ENCODE measurements around the gene KRT6B. TPM values are rescaled to one million over a fixed set of nuclear protein-coding genes. Genes with fewer than 3 reads are reported as not detected.

KRT6B gene
- total and polyA plus RNA-seq, 9 of the 15 experiments (the other 6 are each of a cell fraction or from before 2014, with no cell fraction given), result not detected

DNA sequence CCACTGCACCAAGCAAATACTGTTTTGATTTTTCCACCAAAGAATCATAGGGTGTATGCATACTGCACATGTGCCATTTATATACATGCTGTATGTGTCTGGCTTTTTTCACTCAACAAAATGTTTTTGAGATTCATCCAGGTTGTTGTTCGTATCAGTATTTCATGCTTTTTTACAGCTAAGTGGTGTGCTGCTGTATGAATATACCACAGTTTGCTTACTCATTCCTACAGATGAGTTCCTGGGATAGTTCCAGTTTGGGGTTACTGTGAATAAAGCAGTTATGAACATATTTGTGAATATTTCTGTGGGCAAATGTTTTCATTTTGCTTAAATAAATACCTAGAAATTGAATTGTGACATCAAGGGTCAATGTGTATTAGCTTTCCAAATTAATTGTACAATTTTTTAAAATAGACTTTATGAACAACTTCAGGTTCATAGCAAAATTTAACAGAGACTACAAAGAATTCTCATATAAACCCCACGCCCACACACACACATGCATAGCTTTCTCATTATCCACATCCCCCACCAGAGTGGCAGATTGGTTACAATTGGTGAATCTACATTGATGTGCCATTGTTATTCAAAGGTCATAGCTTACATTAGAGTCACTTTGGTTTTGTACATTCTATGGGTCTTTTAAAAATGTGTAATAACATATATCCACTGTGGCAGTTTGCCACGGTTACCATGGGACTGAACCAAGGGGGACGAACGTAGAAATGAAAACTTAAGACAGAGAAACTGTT is 48.0 kb upstream of the KRT6B start:
- Histone ChIP-seq H3K79me2 (ENCODE audit: control insufficient read depth, insufficient read depth, low read length) (no peaks in the 10 kb centered on the region), H3K9me1 (ENCODE audit: control insufficient read depth, insufficient read depth, low read length) (no peaks in the 10 kb centered on the region), H3K9me3 (replicated peaks; ENCODE audit: control insufficient read depth, insufficient read depth, low read depth, low read length) (no peaks in the 10 kb centered on the region), H3K27me3 (ENCODE audit: control insufficient read depth in 2 of 2, insufficient read depth in 2 of 2, low read length in 2 of 2) (no peaks in the 10 kb centered on the region; a peak in 2 of 5 replicates), H3K4me2 (ENCODE audit: insufficient read depth, low read length) (no peak overlapping the region), H4K20me1 (replicated peaks; ENCODE audit: control insufficient read depth, insufficient read depth, low read length) (no peaks in the 10 kb centered on the region; the same call in 1 of the 2 replicates), H3K9ac (ENCODE audit: insufficient read depth in 1 of 2, low read depth in 2 of 2, low read length in 2 of 2) (no peak overlapping the region), H2AFZ (ENCODE audit: low read depth, low read length) (no peak overlapping the region), H3K4me3 (no peak overlapping the region), H3K4me1 (replicated peaks in 1 of 2; ENCODE audit: control insufficient read depth in 2 of 2, insufficient read depth in 2 of 2, low read length in 2 of 2) (no peaks in the 10 kb centered on the region), H3K27ac (ENCODE audit: extremely low read depth, low read depth, low read length) (no peak overlapping the region), H3K36me3 (ENCODE audit: control insufficient read depth, insufficient read depth, low read length) (no peaks in the 10 kb centered on the region)
- ChIA-PET POLR2A (interaction anchor here (0.6 to 1.0 kb wide), 3 partner anchors 21 to 350 kb away, joined by 3 to 5 read pairs (median 3); partner anchors contain the start of gene KRT5), CTCF (ENCODE audit: low intra/inter-chr PET ratio) (no interaction called here)
- BruUV-seq (replicated peaks), result no TSS peak
- intact Hi-C loops (cut with micrococcal nuclease), result no loop called here
- 0% methylated on average over 5 of the region's 5 CpGs for WGBS (ENCODE audit: insufficient coverage, low coverage, missing lambda C conversion rate)
- no peak for FAIRE-seq
- no peak for DNase-seq (ENCODE audit: extremely low read depth in 1 of 4, low spot score in 3 of 4)
- no peak for TF ChIP-seq GATAD2B (IDR thresholded peaks at IDR 0.05; ENCODE audit: borderline replicate concordance)
- TF ChIP-seq MCM5 (IDR thresholded peaks at IDR 0.05; ENCODE audit: low read depth), result no peak
- no peak for TF ChIP-seq ZNF347 (CRISPR knock-in tag; IDR thresholded peaks at IDR 0.05; ENCODE audit: low read depth)
- no peak for TF ChIP-seq ZBTB11 (CRISPR knock-in tag; IDR thresholded peaks at IDR 0.05)
- no peak for TF ChIP-seq ZC3H8 (IDR thresholded peaks at IDR 0.05)
- no peak for TF ChIP-seq ZBTB17 (CRISPR knock-in tag; IDR thresholded peaks at IDR 0.05)
- TF ChIP-seq ZNF644 (tag; IDR thresholded peaks at IDR 0.05; ENCODE audit: low read depth), result no peak
- no peak for TF ChIP-seq CHD2 (IDR thresholded peaks at IDR 0.05; ENCODE audit: low read depth, low read length)
- no peak for TF ChIP-seq NR4A1 (CRISPR knock-in tag; IDR thresholded peaks at IDR 0.05)
- no peak for TF ChIP-seq NR4A1 (tag; IDR thresholded peaks at IDR 0.05)
- no peak for TF ChIP-seq POLR2G (IDR thresholded peaks at IDR 0.05; ENCODE audit: low read depth, low read length)
- ATAC-seq, result no peak
- in situ Hi-C loops (cut with MboI), result no loop called here
